Measurements from ENCODE around the gene PSTK. TPM values are rescaled to one million over a fixed set of nuclear protein-coding genes. Genes with fewer than 3 reads are reported as not detected.
A peak's percentile ranks its signal among the peaks of the same experiment; 100 is the strongest.

The PSTK gene
- total and polyA plus RNA-seq, 2 of the 13 experiments (the other 11 are each of a cell fraction or from before 2014, with no cell fraction given): 8.2 to 9.3 TPM

DNA sequence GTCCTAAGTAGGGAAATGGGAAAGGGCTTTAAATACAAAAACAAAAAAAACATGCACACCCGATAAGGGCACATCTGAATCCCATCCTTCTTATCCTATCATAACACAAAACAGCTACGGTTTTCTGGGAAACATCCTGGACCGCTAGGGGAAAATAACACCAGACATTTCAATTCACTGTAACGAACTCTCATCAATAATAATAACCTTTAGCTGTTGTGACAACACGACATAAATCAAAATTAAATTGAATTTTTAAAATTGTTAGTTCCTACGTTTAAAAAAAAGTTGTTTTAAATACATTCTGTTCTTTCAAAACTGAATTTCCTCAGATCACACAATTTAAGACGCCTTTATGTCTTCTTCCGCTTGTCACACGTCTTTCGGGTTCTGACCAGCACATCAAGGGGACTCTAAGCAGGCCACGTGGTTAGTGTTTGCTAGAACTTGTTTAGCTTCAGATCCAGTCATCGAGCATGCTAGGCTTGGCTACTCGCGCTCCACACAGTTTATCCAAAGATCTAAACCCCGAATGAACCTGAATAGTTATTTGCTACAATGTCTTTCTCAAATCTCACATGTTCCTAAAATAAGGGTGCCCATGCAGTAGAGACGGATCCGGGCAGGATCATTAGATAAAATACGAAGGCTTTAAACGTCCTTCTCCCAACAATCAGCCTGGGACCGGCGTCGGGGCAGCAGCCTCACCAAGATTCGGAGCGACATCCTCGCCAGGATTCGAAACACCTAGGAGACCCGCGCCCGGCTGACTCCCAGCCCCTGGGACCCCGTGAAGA, 27.6 kb downstream of the PSTK start (continued):
- no peak for TF ChIP-seq IKZF4 (CRISPR knock-in tag; IDR thresholded peaks at IDR 0.05; ENCODE audit: borderline replicate concordance, low read depth, not compliant biosample characterization)
- TF ChIP-seq ARNT (IDR thresholded peaks at IDR 0.05): no peak
- TF ChIP-seq DR1 (CRISPR knock-in tag; IDR thresholded peaks at IDR 0.05): no peak
- no peak for TF ChIP-seq TEAD3 (CRISPR knock-in tag; optimal IDR thresholded peaks at IDR 0.05; ENCODE audit: borderline replicate concordance)
- TF ChIP-seq ZNF781 (CRISPR knock-in tag; IDR thresholded peaks at IDR 0.05; ENCODE audit: borderline replicate concordance, not compliant biosample characterization): no peak
- no peak for TF ChIP-seq ATF3 (CRISPR knock-in tag; IDR thresholded peaks at IDR 0.05)
- TF ChIP-seq FOSL1 (CRISPR knock-in tag; IDR thresholded peaks at IDR 0.05; ENCODE audit: borderline replicate concordance): no peak
- TF ChIP-seq HNRNPLL (IDR thresholded peaks at IDR 0.05; ENCODE audit: low read depth, low read length, poor library complexity, severe bottlenecking): no peak
- no peak for TF ChIP-seq ZMAT5 (CRISPR knock-in tag; IDR thresholded peaks at IDR 0.05; ENCODE audit: borderline replicate concordance, low read depth)
- TF ChIP-seq CTCF (CRISPR knock-in tag; IDR thresholded peaks at IDR 0.05): no peak
- TF ChIP-seq ZSCAN20 (CRISPR knock-in tag; IDR thresholded peaks at IDR 0.05; ENCODE audit: borderline replicate concordance): no peak
- TF ChIP-seq CEBPB (IDR thresholded peaks at IDR 0.05; ENCODE audit: borderline replicate concordance, low read depth, low read length): no peak
- no peak for TF ChIP-seq HOXA5 (CRISPR knock-in tag; IDR thresholded peaks at IDR 0.05)
- TF ChIP-seq ZNF143 (CRISPR knock-in tag; IDR thresholded peaks at IDR 0.05): no peak
- TF ChIP-seq ZFY (CRISPR knock-in tag; IDR thresholded peaks at IDR 0.05): no peak
- 0 out of 2 replicates have a peak, but pooled peaks have one; percentile 1 for TF ChIP-seq TBX2 (CRISPR knock-in tag; IDR thresholded peaks at IDR 0.05; ENCODE audit: borderline replicate concordance)
- TF ChIP-seq FOXJ3 (CRISPR knock-in tag; IDR thresholded peaks at IDR 0.05; ENCODE audit: borderline replicate concordance): no peak
